Psoas muscle (tissue), 8 donors: ENCODE data around the gene EFHC2. TPM values are rescaled to one million over a fixed set of nuclear protein-coding genes. Genes with fewer than 3 reads are reported as not detected.

ENCODE experiments used
- ATAC-seq, 4 donors: fragments of 200-7000 bp; cut with Tn5 transposase; one replicate each; pipeline ENCODE4 v1.9.1; 2020; ENCODE audit warnings: moderate library complexity in 3 of 4, mild to moderate bottlenecking in 2 of 4
- DNase-seq, 2 donors: peaks; one replicate each; pipeline ENCODE4 v3.0.0-alpha.2; 2020
- H3K27ac ChIP-seq: fragments of 200-600 bp; one replicate; pipeline ENCODE4 v1.8.0; 2022
- H3K27me3 ChIP-seq, 3 donors: fragments of 200-600 bp in 1 of 3; one replicate each; pipeline versions ENCODE4 v1.6.1 to v1.8.0; 2013 to 2022; ENCODE audit warnings: low read length in 2 of 3, mild to moderate bottlenecking in 2 of 3, moderate library complexity in 1 of 3; ENCODE audit not compliant: insufficient read depth in 3 of 3
- H3K36me3 ChIP-seq, 2 donors: fragments of 200-600 bp in 1 of 2; one replicate each; pipeline versions ENCODE4 v1.6.1 to v1.8.0; 2013 to 2022; ENCODE audit warnings: low read depth in 1 of 2, mild to moderate bottlenecking in 1 of 2, moderate library complexity in 1 of 2; ENCODE audit not compliant: insufficient read depth in 1 of 2
- H3K4me1 ChIP-seq: fragments of 200-600 bp; one replicate; pipeline ENCODE4 v1.8.0; 2022
- H3K4me3 ChIP-seq: fragments of 200-600 bp; one replicate; pipeline ENCODE4 v1.8.0; 2022; ENCODE audit warnings: mild to moderate bottlenecking
- H3K9me3 ChIP-seq: fragments of 200-600 bp; one replicate; pipeline ENCODE4 v1.8.0; 2022
- WGBS, 3 donors: extraction: QIAGEN DNeasy Blood & Tissue Kit; methylation state at CpG; one replicate each; pipeline versions ENCODE4 v1.1.6 to v1.1.7; 2013; 5-methylcytosine and 5-hydroxymethylcytosine counted together
- intact Hi-C, 2 donors: fragments of 100-400 bp; cut with DNase I; formaldehyde crosslinking; loops; one replicate each; pipeline versions ENCODE4 v1.11.0 to v1.14.2; 2022
- long read RNA-seq, 2 donors: library from polyadenylated mRNA; unstranded; transcript quantifications; one replicate each; pipeline ENCODE4 v2.0.0, GENCODE V29; 2021
- polyA plus RNA-seq, 3 donors: library from polyadenylated mRNA; stranded (reverse); fragments of 200-250 nt; gene quantifications; one replicate each; pipeline ENCODE4 v1.2.3, GENCODE V29; 2013
- total RNA-seq, 4 donors: library from RNA; stranded (reverse); fragmentation: NEBNext Ultra II Directional in 2 of 4; extraction: Animal tissue kit (Norgen Biotek cat#: 25700) in 2 of 4; gene quantifications; one replicate each; pipeline versions ENCODE4 v1.2.1 to v1.2.4, GENCODE V29; 2021 to 2023
- TF ChIP-seq, protein P1 (sequence below): fragments of 200-600 bp; IDR thresholded peaks from one replicate; pipeline ENCODE4 v1.8.0; 2022; ENCODE audit warnings: antibody characterized with exemption
- donor health status: healthy with polysubstance abuse.
- donor health status: DM: no; HTN: no; CAD: no; lungs with moderate emphysema.
- donor health status: Bipolar disorder and iron deficiency.
- donor health status: healthy.
- donor health status: DM: yes; HTN: yes; CAD: no.
- donor health status: DM: no; HTN: no; CAD: no.
- donor health status: DM: no; HTN: no; CAD: no.
- donor health status: DM: yes; HTN: yes; CAD: no.

Gene EFHC2
- total RNA-seq (under 1 TPM in 1 of 4 donors, not detected in 3; 0.11 TPM), polyA plus RNA-seq (under 1 TPM in 2 of 3 donors, not detected in 1; 0.05 to 0.08 TPM)
- long read RNA-seq, donor 1 = 0 reads
- long read RNA-seq, donor 2 = 0 reads

DNA sequence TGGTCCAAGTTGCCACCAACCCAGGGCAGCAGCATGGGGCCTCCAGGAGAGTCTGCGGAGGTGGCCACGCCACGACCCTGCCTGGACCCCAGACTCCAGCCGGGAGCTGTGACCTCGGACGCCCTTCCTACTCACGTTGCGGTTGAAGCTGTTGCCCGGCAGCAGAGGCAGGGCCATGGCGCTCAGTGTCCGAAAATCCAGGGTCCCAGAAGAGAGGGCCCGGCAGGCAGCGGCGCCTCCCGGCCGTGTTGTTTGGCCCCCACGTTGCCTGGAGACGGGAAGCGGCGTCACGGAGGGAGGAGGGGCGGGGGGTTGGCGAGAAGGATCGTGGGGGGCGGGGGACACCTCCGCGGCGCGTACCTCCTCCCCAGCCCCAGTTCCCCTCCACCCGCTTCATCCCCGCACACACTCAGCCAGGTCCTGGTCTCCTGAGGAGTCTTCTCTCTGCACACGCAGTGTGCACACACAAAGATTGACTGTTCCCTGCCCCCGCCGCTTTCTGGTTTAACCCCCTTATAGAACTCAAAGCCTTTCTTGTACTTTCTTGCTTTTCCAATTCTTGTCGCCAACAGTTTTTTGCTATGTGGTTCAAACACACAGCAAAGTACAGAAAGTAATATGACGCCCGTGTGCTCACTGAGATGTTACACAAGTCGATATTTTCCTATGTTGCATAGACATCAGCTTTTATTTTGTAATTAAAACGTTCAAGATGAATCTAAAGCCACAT lies at the start of gene EFHC2:
Gene EFHC2 (minus strand): TSS at position 261 of the 730 bp plus-strand sequence. CDS start 84 bp downstream, at position 177.
- 4 to 6% (median 4%) methylated on average over 25 to 38 of the region's 39 CpGs for WGBS, 3 donors
- Histone ChIP-seq H3K9me3 (no peaks in the 10 kb centered on the region), H3K36me3 (no peaks in the 10 kb centered on the region), H3K4me1 (no peaks in the 10 kb centered on the region), H3K27me3 (peaks cover 0 to 20% (median 0%) of the 10 kb centered on the region in 3 donors), H3K27ac (no peak within 1 kb of the TSS), H3K4me3 (peak within 1 kb of the TSS; percentile 56)
- intact Hi-C loops = no loop called here
- DNase-seq (peak; percentile 31 to 52), ATAC-seq (no peak)
- TF ChIP-seq, protein P1, sequence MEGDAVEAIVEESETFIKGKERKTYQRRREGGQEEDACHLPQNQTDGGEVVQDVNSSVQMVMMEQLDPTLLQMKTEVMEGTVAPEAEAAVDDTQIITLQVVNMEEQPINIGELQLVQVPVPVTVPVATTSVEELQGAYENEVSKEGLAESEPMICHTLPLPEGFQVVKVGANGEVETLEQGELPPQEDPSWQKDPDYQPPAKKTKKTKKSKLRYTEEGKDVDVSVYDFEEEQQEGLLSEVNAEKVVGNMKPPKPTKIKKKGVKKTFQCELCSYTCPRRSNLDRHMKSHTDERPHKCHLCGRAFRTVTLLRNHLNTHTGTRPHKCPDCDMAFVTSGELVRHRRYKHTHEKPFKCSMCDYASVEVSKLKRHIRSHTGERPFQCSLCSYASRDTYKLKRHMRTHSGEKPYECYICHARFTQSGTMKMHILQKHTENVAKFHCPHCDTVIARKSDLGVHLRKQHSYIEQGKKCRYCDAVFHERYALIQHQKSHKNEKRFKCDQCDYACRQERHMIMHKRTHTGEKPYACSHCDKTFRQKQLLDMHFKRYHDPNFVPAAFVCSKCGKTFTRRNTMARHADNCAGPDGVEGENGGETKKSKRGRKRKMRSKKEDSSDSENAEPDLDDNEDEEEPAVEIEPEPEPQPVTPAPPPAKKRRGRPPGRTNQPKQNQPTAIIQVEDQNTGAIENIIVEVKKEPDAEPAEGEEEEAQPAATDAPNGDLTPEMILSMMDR = no peak

GRCh38 chrX:44392767-44393166 lies 49.3 kb upstream of the EFHC2 start:
- WGBS, 3 donors = 88 to 94% (median 92%) methylated on average over 1 of the region's 1 CpG
- intact Hi-C loops = no loop called here
- no peak overlapping the region for H3K27ac ChIP-seq
- no peaks in the 10 kb centered on the region for H3K27me3 ChIP-seq
- H3K4me3 ChIP-seq = no peak overlapping the region
- peaks cover 10% of the 10 kb centered on the region for H3K9me3 ChIP-seq
- TF ChIP-seq, protein P1 = no peak
- H3K4me1 ChIP-seq = no peaks in the 10 kb centered on the region
- H3K36me3 ChIP-seq = no peaks in the 10 kb centered on the region
- no peak for DNase-seq
- ATAC-seq = no peak

DNA sequence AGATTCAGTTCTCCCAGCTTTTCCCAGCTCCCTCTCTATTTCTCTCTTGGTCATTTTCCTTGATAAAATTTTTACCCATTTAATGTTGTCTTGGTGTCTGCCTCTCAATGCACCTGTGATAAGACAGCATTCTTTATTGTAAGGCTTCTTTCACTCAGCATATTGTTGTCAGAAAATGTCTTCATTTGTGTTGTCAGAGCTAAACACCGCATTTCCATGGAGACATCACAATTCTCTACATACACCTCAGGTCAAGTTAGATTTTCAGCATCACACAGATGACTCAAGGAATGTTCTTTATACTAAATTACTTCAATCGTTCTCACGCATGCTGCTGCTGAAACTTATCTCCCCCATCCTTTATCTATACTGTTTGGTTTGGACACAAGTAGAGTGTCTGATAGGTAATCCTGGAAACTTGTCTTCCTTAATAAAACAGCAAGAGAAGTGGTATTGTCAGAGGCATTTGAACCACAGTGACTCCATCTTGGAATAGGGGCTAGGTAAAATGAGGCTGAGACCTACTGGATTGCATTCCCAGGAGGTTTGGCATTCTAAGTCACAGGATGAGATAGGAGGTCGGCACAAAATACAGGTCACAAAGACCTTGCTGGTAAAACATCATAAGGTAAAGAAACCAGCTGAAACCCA lies 41.3 kb upstream of the EFHC2 start:
- ATAC-seq = no peak
- TF ChIP-seq, protein P1 = no peak
- WGBS, 3 donors = 80 to 87% (median 82%) methylated on average over 4 of the region's 4 CpGs
- no peaks in the 10 kb centered on the region for H3K4me1 ChIP-seq
- intact Hi-C loops = no loop called here
- no peaks in the 10 kb centered on the region for H3K9me3 ChIP-seq
- no peaks in the 10 kb centered on the region for H3K36me3 ChIP-seq
- H3K27ac ChIP-seq = no peak overlapping the region
- H3K27me3 ChIP-seq = peaks cover 0 to 10% (median 0%) of the 10 kb centered on the region in 3 donors
- DNase-seq = no peak
- H3K4me3 ChIP-seq = no peak overlapping the region

- DNase-seq (no peak), ATAC-seq (no peak)
- peaks cover 0 to 10% (median 0%) of the 10 kb centered on the region in 3 donors for H3K27me3 ChIP-seq
- H3K4me1 ChIP-seq = no peaks in the 10 kb centered on the region
- 55 to 73% (median 72%) methylated on average over 1 of the region's 1 CpG for WGBS, 3 donors
- H3K36me3 ChIP-seq = no peaks in the 10 kb centered on the region
- no peaks in the 10 kb centered on the region for H3K9me3 ChIP-seq
- TF ChIP-seq, protein P1 = no peak
- intact Hi-C loops = no loop called here
- no peak overlapping the region for H3K27ac ChIP-seq
- no peak overlapping the region for H3K4me3 ChIP-seq
Measured at GRCh38 chrX:44382871-44383270, 39.4 kb upstream of the EFHC2 start.
